ENCODE measurements around the gene CKLF.

GRCh38 chr16:66544016-66544757, 8.2 kb upstream of the CKLF start:
- no peak for TF ChIP-seq POLR2AphosphoS5 (IDR thresholded peaks at IDR 0.05; ENCODE audit: low read depth, low read length)
- TF ChIP-seq, protein P1, sequence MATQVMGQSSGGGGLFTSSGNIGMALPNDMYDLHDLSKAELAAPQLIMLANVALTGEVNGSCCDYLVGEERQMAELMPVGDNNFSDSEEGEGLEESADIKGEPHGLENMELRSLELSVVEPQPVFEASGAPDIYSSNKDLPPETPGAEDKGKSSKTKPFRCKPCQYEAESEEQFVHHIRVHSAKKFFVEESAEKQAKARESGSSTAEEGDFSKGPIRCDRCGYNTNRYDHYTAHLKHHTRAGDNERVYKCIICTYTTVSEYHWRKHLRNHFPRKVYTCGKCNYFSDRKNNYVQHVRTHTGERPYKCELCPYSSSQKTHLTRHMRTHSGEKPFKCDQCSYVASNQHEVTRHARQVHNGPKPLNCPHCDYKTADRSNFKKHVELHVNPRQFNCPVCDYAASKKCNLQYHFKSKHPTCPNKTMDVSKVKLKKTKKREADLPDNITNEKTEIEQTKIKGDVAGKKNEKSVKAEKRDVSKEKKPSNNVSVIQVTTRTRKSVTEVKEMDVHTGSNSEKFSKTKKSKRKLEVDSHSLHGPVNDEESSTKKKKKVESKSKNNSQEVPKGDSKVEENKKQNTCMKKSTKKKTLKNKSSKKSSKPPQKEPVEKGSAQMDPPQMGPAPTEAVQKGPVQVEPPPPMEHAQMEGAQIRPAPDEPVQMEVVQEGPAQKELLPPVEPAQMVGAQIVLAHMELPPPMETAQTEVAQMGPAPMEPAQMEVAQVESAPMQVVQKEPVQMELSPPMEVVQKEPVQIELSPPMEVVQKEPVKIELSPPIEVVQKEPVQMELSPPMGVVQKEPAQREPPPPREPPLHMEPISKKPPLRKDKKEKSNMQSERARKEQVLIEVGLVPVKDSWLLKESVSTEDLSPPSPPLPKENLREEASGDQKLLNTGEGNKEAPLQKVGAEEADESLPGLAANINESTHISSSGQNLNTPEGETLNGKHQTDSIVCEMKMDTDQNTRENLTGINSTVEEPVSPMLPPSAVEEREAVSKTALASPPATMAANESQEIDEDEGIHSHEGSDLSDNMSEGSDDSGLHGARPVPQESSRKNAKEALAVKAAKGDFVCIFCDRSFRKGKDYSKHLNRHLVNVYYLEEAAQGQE (IDR thresholded peaks at IDR 0.05; ENCODE audit: insufficient read depth in 1 of 2, low read depth in 2 of 2, low read length in 2 of 2) = no peak
- no peak for TF ChIP-seq TAF1 (IDR thresholded peaks at IDR 0.05; ENCODE audit: borderline replicate concordance, insufficient read depth, low read length)
